Mucosa of rectum (tissue), 2 donors: ENCODE data around the gene NUP62.

ENCODE experiments used
- H3K27ac ChIP-seq, 2 donors: one replicate each; pipeline ENCODE4 v1.7.0; 2013; ENCODE audit warnings: inconsistent platforms in 2 of 2, low read depth in 2 of 2, low read length in 2 of 2
- H3K27me3 ChIP-seq, 2 donors: one replicate each; pipeline ENCODE4 v1.7.0; 2013; ENCODE audit warnings: low read length in 2 of 2; ENCODE audit not compliant: control insufficient read depth in 2 of 2, insufficient read depth in 2 of 2
- H3K36me3 ChIP-seq, 2 donors: one replicate each; pipeline ENCODE4 v1.7.0; 2013; ENCODE audit warnings: low read length in 2 of 2; ENCODE audit not compliant: control insufficient read depth in 2 of 2, insufficient read depth in 2 of 2
- H3K4me1 ChIP-seq, 2 donors: one replicate each; pipeline ENCODE4 v1.7.0; 2013; ENCODE audit warnings: low read length in 2 of 2, mild to moderate bottlenecking in 1 of 2; ENCODE audit not compliant: control insufficient read depth in 2 of 2, insufficient read depth in 2 of 2
- H3K4me3 ChIP-seq, 2 donors: one replicate each; pipeline ENCODE4 v1.7.0; 2013; ENCODE audit warnings: low read length in 2 of 2
- H3K9ac ChIP-seq, 2 donors: one replicate each; pipeline ENCODE4 v1.7.0; 2013; ENCODE audit warnings: low read length in 2 of 2, low read depth in 1 of 2, mild to moderate bottlenecking in 1 of 2
- H3K9me3 ChIP-seq, 2 donors: one replicate each; pipeline ENCODE4 v1.7.0; 2013; ENCODE audit warnings: low read length in 2 of 2; ENCODE audit not compliant: control insufficient read depth in 2 of 2
- donor health status: healthy.
- donor health status: Normal muscosa, but diverticular disease.

The NUP62 gene

GRCh38 chr19:49906879-49907564, 22.3 kb downstream of the NUP62 start:
- Histone ChIP-seq H3K4me3 (no peak overlapping the region), H3K9me3 (no peaks in the 10 kb centered on the region), H3K4me1 (peaks cover 0 to 2% of the 10 kb centered on the region in 2 donors), H3K27me3 (no peaks in the 10 kb centered on the region), H3K27ac (no peak overlapping the region), H3K9ac (no peak overlapping the region), H3K36me3 (peaks cover 19 to 31% of the 10 kb centered on the region in 2 donors)

DNA sequence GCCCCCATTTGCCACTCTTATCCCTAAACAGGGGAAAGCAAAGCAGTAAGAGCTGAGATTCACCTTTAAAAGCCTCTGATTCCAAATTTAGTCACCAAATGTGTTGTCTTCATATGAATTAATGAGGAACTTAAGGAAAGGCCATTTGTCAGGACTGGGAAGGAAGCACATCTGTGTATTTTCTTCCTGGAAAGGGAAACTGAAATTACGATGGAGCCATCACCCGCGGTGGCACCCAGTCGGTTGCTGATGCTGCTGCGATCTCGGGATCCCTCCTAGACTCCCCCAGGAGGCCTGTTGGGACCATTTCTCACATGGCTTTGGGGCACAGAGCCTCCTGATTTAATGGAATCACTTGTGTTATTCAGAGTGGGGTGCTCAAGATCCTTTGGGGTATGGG, 25.2 kb downstream of the NUP62 start:
- Histone ChIP-seq H3K4me3 (no peak overlapping the region), H3K27ac (no peak overlapping the region), H3K27me3 (no peaks in the 10 kb centered on the region), H3K9ac (no peak overlapping the region), H3K4me1 (no peaks in the 10 kb centered on the region), H3K9me3 (no peaks in the 10 kb centered on the region), H3K36me3 (peaks cover 18 to 22% of the 10 kb centered on the region in 2 donors)

DNA sequence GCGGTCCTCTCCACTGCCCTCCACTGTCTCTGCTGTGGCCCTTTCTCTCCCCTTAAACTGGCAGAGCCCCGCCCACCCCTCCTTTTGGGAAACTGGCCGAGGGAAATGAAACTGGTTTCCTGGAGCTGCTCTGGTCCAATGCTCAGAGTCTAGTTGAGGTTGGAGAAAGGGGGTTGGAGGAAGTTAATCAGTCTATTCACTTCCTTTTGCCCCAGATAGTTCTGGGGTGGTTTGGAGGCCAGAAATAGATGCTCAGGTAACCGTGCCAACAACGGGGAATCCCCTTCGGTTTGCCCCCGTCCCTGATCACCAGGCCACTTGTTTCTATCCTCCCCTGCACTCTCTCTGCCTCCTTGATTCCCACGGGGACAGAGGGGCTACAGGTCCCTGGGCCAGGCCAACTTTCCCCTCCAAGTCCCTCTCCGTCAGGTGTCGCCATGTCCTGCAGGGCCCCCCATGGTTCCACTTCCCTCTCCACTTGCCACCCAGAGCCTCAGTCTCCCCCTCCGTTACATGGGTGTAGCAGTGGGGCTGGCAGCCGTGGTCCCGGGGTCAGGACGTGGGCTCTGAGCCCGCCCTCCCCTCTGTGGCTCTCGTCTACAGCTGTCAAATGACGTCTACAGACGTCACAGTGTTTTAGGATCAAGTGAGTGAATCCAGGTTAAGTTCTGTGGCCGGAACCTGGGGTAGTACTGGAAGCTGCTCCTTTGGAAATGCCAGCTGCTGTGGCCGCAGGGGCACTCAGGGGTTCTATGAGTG, 32.3 kb downstream of the NUP62 start, which contains the start of gene IL4I1:
IL4I1 (minus strand) TSS at position 25 of the 759 bp plus-strand sequence. CDS start 727 bp downstream, outside the sequence.
- Histone ChIP-seq H3K27me3 (no peaks in the 10 kb centered on the region), H3K9ac (no peak within 1 kb of the TSS), H3K36me3 (no peaks in the 10 kb centered on the region), H3K4me3 (peak within 1 kb of the TSS in 1 of 2 donors; percentile 16), H3K4me1 (peaks cover 3 to 7% of the 10 kb centered on the region in 2 donors), H3K9me3 (no peaks in the 10 kb centered on the region), H3K27ac (peak within 1 kb of the TSS; percentile 37 to 48)

- Histone ChIP-seq H3K4me3 (no peak overlapping the region), H3K27ac (peak overlapping the region in 1 of 2 donors; percentile 16), H3K9me3 (no peaks in the 10 kb centered on the region), H3K9ac (no peak overlapping the region), H3K27me3 (no peaks in the 10 kb centered on the region), H3K36me3 (no peaks in the 10 kb centered on the region), H3K4me1 (peaks cover 3 to 7% of the 10 kb centered on the region in 2 donors)
Measured at GRCh38 chr19:49895566-49896297, 33.6 kb downstream of the NUP62 start.

DNA sequence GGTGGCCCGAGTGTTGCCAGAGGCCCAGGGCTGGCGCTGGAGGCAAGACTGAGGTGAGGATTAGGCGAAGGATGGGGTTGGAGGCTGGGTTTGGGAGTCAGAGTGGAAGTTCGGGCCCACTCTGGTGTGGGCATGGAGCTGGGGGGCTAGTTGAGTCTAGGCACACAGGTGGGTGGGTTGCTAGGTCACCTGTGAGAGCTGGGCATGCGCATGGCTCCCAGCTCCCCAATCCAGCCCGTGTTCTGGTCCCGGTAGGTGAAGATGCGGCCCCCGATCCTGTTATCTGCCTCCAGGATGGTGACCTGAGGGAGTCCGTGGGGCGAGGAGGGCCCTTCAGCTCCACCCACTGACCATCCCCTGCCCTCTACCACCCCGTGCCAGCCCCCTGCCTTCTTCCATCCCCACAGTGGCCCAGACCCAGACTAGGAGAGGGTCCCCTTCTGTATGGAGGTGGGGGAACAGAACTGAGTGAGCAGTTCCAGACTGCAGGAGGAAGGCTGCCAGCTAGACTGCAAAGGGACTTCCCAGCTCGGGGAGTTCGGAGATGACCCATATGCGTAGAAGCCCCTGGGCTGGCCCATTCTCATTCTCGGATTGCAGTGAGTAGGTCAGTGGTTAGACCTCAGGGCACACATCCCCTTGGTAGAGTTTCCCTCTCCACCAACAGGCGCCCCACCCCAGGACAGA, 34.3 kb downstream of the NUP62 start:
- Histone ChIP-seq H3K36me3 (no peaks in the 10 kb centered on the region), H3K4me1 (peaks cover 7 to 10% of the 10 kb centered on the region in 2 donors), H3K9ac (no peak overlapping the region), H3K27ac (no peak overlapping the region), H3K27me3 (no peaks in the 10 kb centered on the region), H3K9me3 (no peaks in the 10 kb centered on the region), H3K4me3 (no peak overlapping the region)

DNA sequence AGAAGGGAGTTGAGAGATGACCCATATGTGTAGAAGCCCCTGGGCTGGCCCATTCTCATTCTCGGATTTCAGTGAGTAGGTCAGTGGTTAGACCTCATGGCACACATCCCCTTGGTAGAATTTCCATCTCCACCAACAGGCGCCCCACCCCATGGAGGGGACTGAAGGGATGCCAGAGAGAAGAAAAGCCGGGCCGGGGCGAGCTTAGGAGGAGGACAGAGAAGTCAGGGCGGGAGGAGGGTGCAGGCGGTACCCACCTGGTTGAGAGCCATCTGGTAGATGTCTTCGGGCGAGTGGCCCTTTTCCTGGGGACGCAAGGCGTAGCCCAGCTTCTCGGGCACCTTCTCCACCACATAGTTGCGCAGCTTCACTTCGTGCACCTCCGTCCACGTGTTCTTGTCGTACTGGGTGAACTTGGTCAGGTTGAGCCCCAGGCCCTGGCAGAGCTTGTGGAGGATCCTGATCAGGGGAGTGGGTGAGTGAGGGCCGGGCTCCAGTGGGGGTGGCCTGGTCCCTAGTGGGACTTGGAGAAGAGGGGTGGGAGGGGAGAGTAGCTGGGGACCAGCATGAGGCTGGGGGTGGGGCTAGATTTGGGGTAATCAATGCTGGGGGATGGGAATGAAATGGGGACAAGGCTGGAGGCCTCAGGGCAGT, 35.2 kb downstream of the NUP62 start:
- Histone ChIP-seq H3K27me3 (no peaks in the 10 kb centered on the region), H3K4me3 (no peak overlapping the region), H3K27ac (no peak overlapping the region), H3K9me3 (no peaks in the 10 kb centered on the region), H3K36me3 (no peaks in the 10 kb centered on the region), H3K9ac (no peak overlapping the region), H3K4me1 (peaks cover 7 to 13% of the 10 kb centered on the region in 2 donors)

- Histone ChIP-seq H3K27me3 (no peaks in the 10 kb centered on the region), H3K4me3 (no peak overlapping the region), H3K9me3 (no peaks in the 10 kb centered on the region), H3K27ac (no peak overlapping the region), H3K36me3 (no peaks in the 10 kb centered on the region), H3K9ac (no peak overlapping the region), H3K4me1 (peaks cover 7 to 13% of the 10 kb centered on the region in 2 donors)
Measured at GRCh38 chr19:49892716-49893115, 36.6 kb downstream of the NUP62 start.

- no peaks in the 10 kb centered on the region for H3K27me3 ChIP-seq
- H3K9me3 ChIP-seq = no peaks in the 10 kb centered on the region
- peaks cover 4 to 6% of the 10 kb centered on the region in 2 donors for H3K4me1 ChIP-seq
- no peaks in the 10 kb centered on the region for H3K36me3 ChIP-seq
- no peak overlapping the region for H3K4me3 ChIP-seq
- no peak overlapping the region for H3K27ac ChIP-seq
- H3K9ac ChIP-seq = no peak overlapping the region
Measured at GRCh38 chr19:49891393-49891792, 37.9 kb downstream of the NUP62 start.
